Measurements from ENCODE around the gene IL36G.

GRCh38 chr2:112936927-112937232 lies 40.9 kb upstream of the IL36G start:
- TF ChIP-seq POLR2A (IDR thresholded peaks at IDR 0.05) (no peak), CTCF (IDR thresholded peaks at IDR 0.05) (no peak)

Data from prostate gland (tissue), 2 donors.